Jurkat, Clone E6-1 (cell line): Measurements from ENCODE around the gene ARMH1.
"Not testable (repeated sequence)": the region's sequence is repeated elsewhere in the genome, so short reads cannot be mapped to it uniquely, and the experiment has no call there.

Source experiments
- DNase-seq: peaks from one replicate; pipeline ENCODE4 v3.0.0-alpha.2; 2011; ENCODE audit warnings: low read depth, low spot score
- H3K4me3 ChIP-seq: 2 replicates; pipeline ENCODE4 v1.5.1; 2011; ENCODE audit warnings: mild to moderate bottlenecking, low read length, control low read depth, moderate library complexity

The ARMH1 gene

DNA sequence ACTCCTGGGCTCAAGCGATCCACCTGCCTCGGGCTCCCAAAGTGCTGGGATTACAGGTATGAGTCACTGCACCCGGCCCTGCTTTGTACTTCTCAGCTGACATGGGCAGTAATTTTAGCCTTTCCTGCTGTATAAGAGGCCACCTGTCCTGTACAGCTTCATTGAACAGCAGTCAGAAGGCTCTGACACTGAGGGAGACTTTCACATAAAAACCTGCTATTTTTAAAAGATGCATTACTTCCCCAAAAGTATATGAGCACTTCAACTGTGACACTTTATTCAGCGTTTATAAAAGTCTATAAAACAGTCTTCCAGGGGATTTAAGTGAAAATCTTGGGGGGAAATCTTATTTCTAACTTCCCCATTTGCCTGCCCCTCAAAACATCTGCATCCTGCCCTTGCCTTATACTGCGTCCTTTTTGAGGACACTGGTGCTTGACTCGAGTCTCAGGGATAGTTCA lies 38.8 kb downstream of the ARMH1 start:
- no peak for DNase-seq
- H3K4me3 ChIP-seq: no peak overlapping the region

DNA sequence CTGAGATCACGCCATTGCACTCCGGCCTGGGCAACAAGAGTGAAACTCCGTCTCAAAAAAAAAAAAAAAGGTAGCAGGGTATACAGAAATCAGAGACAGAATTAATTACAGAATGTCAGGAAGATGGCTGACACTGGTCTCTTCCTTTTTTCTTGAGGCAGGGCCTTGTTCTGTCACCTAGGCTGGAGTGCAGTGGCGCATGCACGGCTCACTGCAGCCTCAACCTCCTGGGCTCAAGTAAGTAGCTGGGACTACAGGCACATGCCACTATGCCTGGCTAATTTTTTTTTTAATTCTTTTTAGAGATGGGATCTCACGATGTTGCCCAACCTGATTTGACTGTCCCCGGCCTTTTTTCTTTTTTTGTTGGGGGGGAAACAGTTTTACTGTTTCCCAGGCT lies 40.0 kb downstream of the ARMH1 start:
- no peak overlapping the region for H3K4me3 ChIP-seq
- DNase-seq: no peak

DNA sequence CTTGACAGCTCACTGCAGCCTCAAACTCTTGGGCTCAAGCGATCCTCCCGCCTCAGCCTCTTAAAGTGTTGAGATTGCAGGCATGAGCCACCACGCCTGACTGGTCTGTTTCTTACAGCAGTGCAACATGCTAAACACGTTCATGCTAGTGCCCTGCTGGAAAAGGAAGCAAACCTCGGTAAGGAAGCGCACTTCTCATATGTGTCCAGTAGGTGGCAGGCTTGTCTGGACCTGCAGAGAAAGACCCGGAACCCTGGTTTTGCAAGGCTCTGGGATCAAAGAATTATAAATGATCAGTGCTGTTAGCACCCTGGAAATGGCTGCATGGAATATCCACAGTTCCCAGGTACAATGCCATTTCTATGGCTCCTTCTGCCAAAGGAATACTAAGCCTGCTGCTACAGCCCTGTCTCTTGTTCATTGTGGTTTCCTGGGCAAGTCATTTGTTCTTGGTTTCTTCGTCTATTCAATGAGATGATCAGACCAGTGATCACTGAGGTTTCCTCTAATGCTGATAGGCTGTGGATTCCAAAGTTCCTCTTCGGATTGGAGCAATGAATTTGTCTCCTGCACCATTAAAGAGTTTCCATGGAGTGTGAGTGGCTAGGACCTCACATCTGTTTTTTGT lies 40.5 kb downstream of the ARMH1 start:
- peak overlapping the region; percentile 38 for H3K4me3 ChIP-seq

DNA sequence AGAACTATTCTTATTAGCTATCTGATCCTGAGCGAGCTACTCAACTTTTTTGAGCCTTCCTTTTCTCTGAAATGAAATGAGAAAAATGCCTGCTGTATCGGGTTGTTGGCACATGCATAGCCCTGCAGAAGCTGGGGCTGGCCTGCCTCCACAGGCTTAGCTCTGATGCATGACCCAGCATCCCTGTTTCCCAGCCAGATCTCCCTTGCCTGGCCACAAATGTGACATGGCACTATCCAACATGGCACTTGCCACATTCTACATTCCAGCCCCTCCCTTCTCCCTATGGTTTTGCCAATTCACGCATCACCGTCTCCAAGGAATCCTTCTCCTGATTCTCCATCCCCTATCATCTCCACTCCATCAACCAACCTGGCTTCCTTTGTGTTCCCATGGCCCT lies 42.6 kb downstream of the ARMH1 start:
- DNase-seq: no peak
- H3K4me3 ChIP-seq: no peak overlapping the region

More for the DNA sequence above, 40.5 kb downstream of the ARMH1 start:
- DNase-seq: peak; percentile 86

DNA sequence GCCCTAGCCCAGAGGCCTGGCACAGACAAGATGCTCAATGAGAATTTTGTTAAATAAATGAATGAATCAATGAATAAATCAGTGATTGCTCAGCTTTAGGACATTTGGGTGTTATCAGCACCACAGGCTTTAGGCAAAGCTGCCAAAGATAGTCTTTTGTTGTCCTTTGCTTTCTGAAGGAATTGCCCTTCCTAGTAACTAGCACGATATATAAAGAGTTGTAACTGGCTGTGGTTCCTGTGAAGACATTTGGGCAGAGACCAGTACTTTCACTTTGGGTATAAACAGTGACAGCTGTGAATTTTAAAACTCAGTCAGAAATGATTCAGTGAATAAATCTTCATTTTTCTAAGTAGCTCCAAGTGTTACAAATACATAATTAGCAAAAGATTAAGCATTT lies 43.1 kb downstream of the ARMH1 start:
- DNase-seq: no peak
- H3K4me3 ChIP-seq: no peak overlapping the region

DNA sequence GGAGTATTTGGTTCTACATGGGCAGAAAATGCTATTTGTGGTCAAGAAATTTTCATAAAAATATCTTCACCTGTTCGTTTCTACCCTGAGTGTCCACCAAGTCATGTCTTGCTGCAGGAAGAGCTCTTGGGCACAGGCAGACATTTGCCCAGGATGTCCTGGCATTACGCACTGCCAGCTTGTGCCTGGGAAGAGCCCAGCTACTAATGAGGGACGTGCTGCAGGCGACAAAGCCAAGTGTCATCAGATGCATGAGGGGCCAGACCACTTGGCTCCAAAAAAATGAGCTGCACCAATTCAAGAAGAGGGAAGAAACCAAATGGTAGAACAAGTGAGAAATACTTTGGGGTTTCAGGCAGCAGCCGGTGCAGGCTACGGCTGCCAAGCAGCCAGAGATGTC lies 43.6 kb downstream of the ARMH1 start:
- no peak overlapping the region for H3K4me3 ChIP-seq
- no peak for DNase-seq

DNA sequence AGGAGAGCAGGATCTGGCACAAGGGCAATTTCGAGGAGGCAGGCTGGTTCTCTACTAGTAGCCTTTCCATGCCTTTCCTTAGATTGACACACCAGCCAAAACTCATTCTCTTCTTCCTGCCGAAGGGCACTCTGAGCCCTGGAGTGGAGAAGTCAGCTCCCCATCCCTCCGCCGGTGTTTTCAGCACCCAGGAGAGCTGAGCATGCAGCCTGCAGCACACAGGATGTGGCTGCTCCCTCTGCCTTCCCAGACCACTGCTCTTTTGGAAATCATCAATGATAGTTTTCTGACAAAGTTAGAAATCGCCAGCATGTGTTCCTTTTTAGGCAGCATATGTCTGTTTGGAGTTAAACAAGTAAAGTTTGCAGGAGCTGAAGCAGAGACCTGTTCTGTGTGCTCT lies 44.8 kb downstream of the ARMH1 start:
- H3K4me3 ChIP-seq: no peak overlapping the region
- no peak for DNase-seq

DNA sequence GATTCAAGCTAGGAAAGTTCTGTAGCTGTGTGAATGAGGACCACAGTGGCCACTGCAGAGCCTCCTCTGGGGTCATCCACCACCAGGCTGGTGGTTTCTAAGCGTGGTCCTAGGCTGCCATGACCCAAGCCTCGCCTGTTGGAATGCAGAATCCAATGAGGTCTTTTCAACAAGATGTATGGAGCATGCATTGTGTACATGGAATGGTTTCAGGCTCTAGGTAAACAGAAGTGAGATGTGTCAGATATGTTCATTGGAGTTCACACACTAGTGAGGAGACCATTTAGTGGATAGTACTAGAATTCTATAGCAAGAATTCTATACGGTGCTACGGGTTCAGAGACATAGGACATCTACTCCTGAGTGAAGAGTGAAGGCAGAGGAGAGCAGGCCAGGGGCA lies 45.8 kb downstream of the ARMH1 start:
- no peak for DNase-seq
- H3K4me3 ChIP-seq: no peak overlapping the region

DNA sequence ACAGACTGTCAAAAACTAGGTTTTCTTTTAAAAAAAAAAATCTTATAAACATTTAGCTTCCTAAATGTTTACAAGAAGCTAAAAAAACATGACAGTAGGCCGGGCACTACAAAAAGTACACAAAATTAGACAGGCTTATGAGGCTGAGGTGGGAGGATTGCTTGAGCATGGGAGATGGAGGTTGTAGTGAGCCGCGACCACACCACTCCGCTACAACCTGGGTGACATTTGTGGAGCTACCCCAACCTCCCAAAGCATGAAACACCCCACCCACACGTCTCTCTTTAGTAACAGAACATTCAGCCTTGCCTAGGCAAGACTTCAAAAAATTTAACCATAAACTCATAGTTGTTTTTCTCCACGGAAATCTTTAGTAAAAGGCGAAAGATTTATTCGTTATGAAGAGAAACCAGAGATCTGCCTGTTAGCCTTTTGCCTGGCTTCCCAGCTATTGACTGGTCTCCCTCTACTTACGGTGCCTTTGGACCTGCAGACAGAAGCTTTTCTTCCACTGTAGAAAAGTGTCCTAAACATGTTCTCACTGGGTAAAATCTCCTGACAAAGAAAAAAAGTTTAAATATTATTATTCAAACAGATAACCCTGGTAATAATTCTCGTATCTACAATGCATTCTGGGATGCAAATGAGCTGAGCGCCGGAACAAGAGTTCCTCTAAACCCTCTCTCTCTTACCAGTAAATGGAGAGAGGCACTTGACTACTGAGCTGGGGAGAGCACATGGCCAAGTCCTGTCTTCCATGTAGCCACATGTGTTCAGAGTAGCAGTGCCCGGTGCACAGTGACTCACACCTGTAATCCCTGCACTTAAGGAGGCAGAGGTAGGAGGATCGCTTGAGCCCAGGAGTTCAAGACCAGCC lies 47.2 kb downstream of the ARMH1 start:
- DNase-seq: peak; percentile 99
- H3K4me3 ChIP-seq: no peak overlapping the region

DNA sequence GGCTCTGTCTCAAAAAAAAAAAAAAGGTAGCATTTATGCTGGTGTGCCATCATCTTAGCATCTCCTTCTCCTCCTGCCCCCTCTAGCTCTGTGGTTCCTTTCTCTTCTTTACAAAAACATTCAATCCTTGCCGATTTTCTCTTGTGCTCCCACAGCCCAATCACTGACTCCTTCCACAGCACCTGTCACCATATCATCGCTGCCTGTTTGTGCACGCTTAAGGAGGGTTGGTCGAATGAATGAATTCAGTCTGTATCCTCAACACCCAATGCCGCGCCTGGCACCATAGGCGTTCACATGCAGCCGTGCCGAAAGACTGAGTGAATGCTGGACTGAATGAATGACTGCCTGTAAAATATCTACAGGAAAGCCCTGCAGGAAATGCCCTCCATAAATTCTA lies 48.5 kb downstream of the ARMH1 start:
- DNase-seq: no peak
- no peak overlapping the region for H3K4me3 ChIP-seq

DNA sequence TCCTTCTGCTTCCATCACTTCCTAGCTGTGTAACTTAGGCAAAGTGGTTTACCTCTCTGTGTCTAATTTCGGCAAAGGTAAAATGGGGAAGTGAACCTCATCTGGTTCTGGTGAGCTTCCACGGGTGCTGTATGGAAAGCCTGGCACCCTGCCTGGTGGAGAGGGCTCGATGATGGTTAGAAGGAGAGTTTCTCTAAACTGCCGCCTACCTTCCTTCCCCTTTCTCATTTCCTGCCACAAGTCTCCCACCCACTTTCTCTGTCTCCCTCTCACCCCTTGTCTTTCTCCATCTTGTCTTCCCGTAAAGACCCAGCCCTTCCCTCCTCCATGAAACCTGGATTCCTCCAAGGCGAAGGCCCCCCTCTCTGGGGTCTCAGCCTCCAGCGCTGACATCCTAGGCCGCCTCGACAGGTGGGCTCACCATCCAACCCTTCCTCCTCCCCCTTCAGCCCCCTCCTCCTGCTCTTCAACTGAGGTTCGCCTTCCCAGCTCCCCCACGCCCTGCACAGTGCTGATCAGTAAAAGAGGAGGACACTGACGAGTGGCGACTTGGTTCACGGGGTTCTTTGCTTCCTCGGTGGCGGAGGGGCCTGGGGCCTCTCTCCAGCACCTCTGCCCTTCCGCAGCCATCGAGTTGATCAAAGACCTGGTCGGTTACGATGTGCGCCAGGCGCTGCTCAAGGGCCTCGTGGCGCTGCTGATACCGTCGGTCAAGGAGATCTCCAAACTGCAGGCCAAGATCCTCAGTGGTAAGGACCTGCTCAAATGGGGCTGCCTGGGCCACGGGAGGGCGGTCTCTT lies 49.2 kb downstream of the ARMH1 start:
- DNase-seq: no peak
- no peak overlapping the region for H3K4me3 ChIP-seq

DNA sequence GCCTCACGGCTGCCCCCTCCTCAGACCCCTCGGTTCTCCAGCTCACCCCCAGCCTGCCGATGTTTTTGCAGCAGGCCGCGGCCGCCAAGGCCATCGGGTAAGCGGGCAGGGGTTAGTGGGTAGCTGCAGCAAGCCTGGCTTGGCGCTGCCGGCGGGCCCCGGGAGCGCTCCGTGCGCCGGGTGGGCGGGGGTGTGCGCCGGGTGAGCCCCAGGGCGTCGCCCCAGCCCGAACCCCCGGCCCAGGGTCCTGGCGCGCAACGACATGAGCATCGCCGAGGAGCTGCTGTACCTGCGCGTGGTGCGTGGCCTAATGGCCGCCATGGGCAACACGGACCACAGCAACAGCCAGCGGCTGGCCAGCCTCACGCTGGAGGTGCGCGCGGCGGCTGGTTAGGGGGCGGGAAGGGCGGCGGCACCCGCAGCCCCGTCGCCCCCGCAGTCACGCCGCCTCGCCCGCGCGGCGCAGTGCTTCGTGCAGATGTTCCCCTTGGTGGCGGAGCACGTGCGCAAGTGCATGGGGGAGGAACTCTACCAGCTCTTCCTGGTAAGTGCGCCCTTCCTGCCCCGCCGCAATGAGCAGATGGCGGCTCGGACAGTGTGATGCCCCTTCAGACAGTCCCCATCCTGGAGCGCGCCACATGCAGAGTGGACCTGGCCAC lies 49.9 kb downstream of the ARMH1 start:
- DNase-seq: no peak
- H3K4me3 ChIP-seq: no peak overlapping the region

DNA sequence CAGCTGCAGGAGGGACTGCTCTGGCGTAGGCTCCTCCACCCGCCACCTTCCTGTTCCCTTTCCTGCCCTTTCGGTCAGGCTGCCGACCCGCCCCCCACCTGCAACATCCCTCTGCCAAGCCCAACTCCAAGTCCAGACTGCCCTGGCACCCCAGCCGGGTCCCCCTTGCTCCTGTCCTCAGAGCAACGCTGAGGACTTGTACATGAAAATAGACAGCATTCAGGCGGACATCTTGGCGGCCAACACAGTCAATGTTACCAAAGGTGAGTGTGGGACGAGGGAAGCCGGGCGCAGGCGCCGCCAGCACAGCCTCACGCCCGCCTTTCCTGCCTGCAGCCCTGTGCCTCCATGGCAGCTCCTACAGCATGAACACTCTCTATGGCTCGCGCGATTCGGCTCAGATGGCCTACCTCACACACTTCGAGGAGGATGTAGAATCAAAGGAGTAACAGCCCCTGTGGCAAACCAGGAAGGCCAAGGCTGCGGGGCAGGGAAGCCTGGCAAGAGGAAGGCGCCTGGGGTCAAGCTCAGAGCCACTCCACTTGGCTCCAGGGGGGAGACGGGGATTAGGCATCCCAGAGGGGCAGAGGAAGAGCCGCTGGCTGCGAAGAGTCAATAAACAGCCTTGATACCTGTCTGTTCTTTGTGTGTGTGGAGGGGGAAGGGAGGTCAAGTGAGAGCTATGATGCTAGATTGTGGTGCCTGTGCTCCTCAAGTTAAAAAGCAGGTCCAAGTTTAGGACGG lies 50.6 kb downstream of the ARMH1 start:
- no peak overlapping the region for H3K4me3 ChIP-seq
- DNase-seq: no peak

DNA sequence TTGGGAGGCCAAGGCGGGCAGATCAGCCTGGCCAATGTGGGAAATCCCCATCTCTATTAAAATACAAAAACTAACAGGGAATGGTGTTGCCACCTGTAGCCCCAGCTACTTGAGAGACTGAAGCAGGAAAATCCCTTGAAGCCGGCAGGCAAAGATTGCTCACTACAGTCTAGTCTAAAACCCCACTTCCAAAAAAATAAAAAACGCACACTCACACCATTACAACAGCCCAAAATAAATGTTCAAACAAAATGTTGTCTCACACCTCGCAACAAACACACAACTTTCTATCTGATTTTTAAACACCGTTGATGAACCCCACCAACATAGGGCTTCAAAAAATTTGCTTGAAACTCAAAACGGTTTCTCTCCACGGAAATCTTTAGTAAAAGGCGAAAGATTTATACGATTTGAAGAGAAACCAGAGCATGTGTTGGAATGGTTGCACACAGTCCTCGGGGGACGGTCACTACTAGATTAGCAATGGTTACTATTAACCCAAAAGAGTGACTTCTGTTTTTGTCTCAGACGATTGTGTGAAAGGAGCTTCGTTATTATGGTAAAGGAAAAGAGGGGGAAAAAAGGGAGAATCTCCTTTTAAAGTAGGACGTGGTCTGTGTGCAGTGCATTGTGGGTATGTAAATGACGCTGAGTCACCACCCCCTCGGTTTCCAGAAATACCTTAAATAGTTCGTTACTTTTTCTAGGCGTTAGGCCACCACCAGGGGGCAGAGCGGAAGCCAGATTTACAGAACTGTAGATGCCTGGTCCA lies 56.4 kb downstream of the ARMH1 start, which contains the start of gene RNU5D-1:
TSS of gene RNU5D-1 (minus strand) at position 430 of the 772 bp plus-strand sequence.
- H3K4me3 ChIP-seq: peak within 1 kb of the TSS; percentile 40
- DNase-seq: peak; percentile 98

DNA sequence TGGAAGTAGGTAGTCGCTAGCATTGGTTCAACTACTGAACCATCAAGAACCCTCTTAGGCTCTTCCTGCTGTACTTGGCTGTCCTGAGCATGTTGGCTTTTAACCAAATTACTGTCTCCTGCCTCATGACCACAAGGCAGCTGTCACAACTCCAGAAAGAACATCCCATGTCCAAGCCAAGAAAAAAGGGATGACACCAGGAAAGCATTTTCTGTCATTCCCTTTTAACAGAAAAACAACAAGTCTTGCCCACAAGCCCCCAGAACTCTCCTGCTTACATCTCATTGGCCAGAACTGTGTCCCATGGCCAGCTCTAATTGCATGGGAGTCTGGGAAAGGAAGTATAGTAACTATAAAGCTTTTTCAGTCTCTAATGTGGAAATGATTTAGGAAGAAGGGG lies 58.9 kb downstream of the ARMH1 start:
- DNase-seq: no peak

DNA sequence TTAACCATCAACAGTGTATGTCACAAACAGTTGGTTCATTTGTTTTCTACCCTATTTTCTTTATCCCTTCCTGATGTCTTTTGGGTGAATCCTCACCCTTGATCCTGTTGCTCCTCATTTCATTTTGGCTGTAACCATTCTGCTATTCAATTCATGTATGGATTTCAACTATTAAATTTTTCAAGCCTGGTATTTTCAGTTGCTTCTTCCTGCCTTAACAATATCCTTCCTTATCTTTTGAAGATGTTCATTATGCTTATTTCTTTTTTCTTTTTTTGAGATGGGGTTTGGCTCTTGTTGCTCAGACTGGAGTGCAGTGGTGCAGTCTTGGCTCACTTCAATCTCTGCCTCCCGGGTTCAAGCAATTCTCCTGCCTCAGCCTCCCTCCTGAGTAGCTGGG lies 59.3 kb downstream of the ARMH1 start:
- no peak for DNase-seq
- no peak overlapping the region for H3K4me3 ChIP-seq

More for the DNA sequence above, 58.9 kb downstream of the ARMH1 start:
- no peak overlapping the region for H3K4me3 ChIP-seq

DNA sequence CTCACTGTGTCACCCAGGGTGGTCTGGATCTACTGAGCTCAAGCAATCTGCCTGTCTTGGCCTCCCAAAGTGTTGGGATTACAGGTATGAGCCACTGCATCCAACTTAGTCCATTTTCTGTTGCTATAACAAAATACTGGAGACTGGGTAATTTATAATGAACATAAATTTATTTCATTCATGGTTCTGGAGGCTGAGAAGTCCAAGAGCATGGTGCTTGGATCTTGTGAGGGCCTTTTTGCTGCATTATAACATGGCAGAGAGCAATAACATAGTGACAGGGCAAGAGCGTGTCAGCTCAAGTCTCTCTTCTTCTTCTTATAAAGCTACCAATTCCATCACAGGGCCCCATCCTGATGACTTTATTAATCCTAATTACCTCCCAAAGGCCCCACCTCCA lies 61.5 kb downstream of the ARMH1 start:
- no peak overlapping the region for H3K4me3 ChIP-seq
- DNase-seq: no peak

DNA sequence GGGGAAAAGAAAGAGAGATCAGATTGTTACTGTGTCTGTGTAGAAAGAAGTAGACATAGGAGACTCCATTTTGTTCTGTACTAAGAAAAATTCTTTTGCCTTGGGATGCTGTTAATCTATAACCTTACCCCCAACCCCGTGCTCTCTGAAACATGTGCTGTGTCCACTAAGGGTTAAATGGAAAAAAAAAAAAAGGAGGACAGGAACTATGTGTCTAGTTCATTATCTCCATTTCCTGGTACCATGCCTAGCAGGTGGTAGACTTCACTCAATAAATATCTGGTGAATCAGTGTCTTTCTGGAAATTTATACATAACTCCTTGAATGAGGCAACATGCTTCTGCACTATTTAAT lies 64.4 kb downstream of the ARMH1 start:
- H3K4me3 ChIP-seq: peak overlapping the region; percentile 100
- DNase-seq: not testable (repeated sequence)
